LNCaP clone FGC (cell line): ENCODE data around the gene OPN3.
"Not testable (repeated sequence)": the region's sequence is repeated elsewhere in the genome, so short reads cannot be mapped to it uniquely, and the experiment has no call there.

Source experiments
- DNase-seq: peaks from one replicate; pipeline ENCODE4 v3.0.0-alpha.2; 2011; ENCODE audit warnings: low read depth
- H3K4me3 ChIP-seq: 2 replicates; pipeline ENCODE4 v1.5.1; 2011; ENCODE audit warnings: mild to moderate bottlenecking, low read depth, low read length, control low read depth
- TF ChIP-seq, protein P1 (sequence below): IDR thresholded peaks from 2 replicates; pipeline ENCODE4 v1.5.1; 2012; ENCODE audit warnings: mild to moderate bottlenecking; ENCODE audit not compliant: control insufficient read depth, insufficient read depth; ENCODE audit errors: extremely low read depth

OPN3 gene, protein sequence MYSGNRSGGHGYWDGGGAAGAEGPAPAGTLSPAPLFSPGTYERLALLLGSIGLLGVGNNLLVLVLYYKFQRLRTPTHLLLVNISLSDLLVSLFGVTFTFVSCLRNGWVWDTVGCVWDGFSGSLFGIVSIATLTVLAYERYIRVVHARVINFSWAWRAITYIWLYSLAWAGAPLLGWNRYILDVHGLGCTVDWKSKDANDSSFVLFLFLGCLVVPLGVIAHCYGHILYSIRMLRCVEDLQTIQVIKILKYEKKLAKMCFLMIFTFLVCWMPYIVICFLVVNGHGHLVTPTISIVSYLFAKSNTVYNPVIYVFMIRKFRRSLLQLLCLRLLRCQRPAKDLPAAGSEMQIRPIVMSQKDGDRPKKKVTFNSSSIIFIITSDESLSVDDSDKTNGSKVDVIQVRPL

DNA sequence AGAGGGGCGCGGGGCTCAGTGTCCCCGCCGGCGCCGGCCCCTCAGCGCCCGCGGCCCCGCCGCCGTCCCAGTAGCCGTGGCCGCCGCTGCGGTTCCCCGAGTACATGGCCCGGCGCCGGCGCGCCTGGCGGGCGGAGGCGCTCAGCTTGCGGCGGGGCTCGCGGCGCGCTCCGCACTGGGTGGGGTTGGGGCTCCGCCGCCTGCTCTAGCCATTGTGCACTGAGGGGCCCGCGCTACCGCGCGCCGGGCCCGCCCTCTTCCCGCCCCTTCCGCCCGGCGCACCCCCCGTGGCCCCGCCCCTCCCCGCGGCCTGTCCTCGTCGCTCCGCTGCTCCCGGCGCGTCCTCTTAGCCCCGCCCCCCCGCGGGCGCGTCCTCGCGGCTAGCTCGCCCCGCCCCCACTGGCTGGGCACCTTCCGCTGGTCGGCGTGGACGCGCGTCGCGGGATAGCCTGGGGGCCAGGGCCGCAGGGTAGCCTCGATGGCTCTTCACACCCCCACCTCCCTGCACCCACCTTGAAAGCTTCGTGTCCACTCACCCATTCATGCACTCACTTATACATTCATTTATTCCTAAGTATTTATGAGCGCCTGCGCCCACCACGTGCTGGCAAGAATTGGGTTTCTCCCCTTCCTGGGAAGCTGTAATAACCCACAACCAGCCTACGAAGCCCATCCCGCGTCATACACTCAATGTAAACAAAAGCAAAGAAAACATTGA, at the start of gene OPN3, which contains the start of gene CHML:
Gene OPN3 (minus strand): TSS at position 221 of the 718 bp plus-strand sequence. CDS start 115 bp downstream, at position 106.
Gene CHML (minus strand): TSS at position 221 of the 718 bp plus-strand sequence. CDS start 4,603 bp downstream, outside the sequence.
- H3K4me3 ChIP-seq, result peak within 1 kb of the TSS; percentile 83
- peak; percentile 32 for DNase-seq

DNA sequence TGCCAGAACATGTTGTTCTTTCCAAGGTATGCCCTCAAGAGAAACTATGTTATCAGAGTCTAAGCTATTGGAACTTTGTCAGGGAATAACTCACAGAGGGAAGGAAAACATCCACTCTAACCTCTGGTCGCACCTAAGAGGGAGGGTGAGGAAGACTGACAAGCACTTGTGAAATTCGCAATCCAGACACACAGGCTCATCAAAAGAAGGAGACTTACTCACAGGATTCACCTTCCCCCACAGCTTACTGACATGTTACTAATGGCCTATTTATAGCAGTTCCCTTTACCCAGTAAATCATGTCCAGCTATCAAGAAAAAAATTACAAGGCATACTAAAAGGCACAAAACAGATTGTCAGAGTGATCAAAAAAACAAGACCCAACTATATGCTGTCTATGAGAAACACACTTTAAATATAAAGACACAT, 48.8 kb upstream of the OPN3 start:
- TF ChIP-seq, protein P1, sequence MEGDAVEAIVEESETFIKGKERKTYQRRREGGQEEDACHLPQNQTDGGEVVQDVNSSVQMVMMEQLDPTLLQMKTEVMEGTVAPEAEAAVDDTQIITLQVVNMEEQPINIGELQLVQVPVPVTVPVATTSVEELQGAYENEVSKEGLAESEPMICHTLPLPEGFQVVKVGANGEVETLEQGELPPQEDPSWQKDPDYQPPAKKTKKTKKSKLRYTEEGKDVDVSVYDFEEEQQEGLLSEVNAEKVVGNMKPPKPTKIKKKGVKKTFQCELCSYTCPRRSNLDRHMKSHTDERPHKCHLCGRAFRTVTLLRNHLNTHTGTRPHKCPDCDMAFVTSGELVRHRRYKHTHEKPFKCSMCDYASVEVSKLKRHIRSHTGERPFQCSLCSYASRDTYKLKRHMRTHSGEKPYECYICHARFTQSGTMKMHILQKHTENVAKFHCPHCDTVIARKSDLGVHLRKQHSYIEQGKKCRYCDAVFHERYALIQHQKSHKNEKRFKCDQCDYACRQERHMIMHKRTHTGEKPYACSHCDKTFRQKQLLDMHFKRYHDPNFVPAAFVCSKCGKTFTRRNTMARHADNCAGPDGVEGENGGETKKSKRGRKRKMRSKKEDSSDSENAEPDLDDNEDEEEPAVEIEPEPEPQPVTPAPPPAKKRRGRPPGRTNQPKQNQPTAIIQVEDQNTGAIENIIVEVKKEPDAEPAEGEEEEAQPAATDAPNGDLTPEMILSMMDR, result no peak
- no peak overlapping the region for H3K4me3 ChIP-seq
- DNase-seq, result no peak

More for the DNA sequence above, at the start of gene OPN3, which contains the start of gene CHML:
- TF ChIP-seq, protein P1, result no peak

- H3K4me3 ChIP-seq, result no peak overlapping the region
- TF ChIP-seq, protein P1, result no peak
- no peak for DNase-seq
Observed at GRCh38 chr1:241684108-241684507, 43.9 kb upstream of the OPN3 start.

DNA sequence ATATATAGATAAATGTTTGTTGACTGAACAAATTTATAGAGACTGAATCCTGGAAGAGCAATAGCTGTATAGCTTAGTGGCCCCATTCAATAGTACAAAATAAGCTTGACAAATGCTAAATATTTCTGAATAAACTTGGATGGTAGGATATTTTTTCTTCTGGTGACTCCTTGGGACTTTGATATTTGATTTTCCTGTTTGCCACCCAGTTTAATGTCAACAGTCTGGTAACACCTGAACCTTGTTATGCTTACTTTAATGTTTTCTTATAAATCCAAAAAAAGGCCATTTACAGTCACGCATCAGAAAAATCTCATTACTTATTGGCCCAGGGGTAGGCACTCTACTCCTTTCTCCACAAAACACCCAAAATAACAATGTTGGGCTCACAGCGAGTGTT, 42.8 kb upstream of the OPN3 start:
- no peak for DNase-seq
- TF ChIP-seq, protein P1, result no peak
- no peak overlapping the region for H3K4me3 ChIP-seq

- not testable (repeated sequence) for H3K4me3 ChIP-seq, DNase-seq
Observed at GRCh38 chr1:241681861-241682448, 41.8 kb upstream of the OPN3 start.

GRCh38 chr1:241679961-241680360, 39.8 kb upstream of the OPN3 start:
- DNase-seq, result no peak
- TF ChIP-seq, protein P1, result no peak
- no peak overlapping the region for H3K4me3 ChIP-seq

DNA sequence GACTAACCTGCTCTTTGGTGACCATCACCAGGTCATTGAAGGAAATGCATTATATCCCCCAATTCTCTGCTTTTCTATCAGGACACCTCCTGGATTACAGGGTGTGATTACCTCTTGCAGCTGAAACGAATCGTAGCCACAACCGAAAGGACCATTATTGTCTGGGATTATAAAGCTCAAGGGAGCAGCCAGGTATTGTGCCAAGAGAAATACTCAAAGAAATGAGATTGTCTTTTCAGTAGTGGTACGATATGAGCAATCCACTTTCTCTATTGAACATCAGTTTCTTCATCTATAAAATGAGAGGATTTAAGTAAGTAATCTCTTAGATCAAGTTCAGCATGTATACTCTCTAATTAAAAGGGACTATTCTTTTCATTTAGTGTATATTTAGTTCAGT, 39.2 kb upstream of the OPN3 start:
- TF ChIP-seq, protein P1, result no peak
- no peak for DNase-seq
- no peak overlapping the region for H3K4me3 ChIP-seq
